Measurements from ENCODE around the gene P2RY8.
A peak's percentile ranks its signal among the peaks of the same experiment; 100 is the strongest.
"Not testable (repeated sequence)": the region's sequence is repeated elsewhere in the genome, so short reads cannot be mapped to it uniquely, and the experiment has no call there.

Gene P2RY8, protein sequence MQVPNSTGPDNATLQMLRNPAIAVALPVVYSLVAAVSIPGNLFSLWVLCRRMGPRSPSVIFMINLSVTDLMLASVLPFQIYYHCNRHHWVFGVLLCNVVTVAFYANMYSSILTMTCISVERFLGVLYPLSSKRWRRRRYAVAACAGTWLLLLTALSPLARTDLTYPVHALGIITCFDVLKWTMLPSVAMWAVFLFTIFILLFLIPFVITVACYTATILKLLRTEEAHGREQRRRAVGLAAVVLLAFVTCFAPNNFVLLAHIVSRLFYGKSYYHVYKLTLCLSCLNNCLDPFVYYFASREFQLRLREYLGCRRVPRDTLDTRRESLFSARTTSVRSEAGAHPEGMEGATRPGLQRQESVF

GRCh38 chrX:1537031-1537715, at the start of gene P2RY8:
P2RY8 (minus strand) TSS chrX:1537185; CDS start chrX:1466558, 70,627 bp downstream.
- DNase-seq, result peak; percentile 1

- DNase-seq, result no peak
These were observed 47.4 kb upstream of the P2RY8 start for GRCh38 chrX:1584237-1585011.

- DNase-seq, result peak; percentile 6
These were observed 45.9 kb upstream of the P2RY8 start for GRCh38 chrX:1582686-1583437.

GRCh38 chrX:1581132-1581531, 44.1 kb upstream of the P2RY8 start:
- DNase-seq, result peak; percentile 18

- DNase-seq, result no peak
These were observed 41.7 kb upstream of the P2RY8 start for GRCh38 chrX:1578511-1579173.

- no peak for DNase-seq
These were observed 40.9 kb upstream of the P2RY8 start for GRCh38 chrX:1577845-1578244.

DNA sequence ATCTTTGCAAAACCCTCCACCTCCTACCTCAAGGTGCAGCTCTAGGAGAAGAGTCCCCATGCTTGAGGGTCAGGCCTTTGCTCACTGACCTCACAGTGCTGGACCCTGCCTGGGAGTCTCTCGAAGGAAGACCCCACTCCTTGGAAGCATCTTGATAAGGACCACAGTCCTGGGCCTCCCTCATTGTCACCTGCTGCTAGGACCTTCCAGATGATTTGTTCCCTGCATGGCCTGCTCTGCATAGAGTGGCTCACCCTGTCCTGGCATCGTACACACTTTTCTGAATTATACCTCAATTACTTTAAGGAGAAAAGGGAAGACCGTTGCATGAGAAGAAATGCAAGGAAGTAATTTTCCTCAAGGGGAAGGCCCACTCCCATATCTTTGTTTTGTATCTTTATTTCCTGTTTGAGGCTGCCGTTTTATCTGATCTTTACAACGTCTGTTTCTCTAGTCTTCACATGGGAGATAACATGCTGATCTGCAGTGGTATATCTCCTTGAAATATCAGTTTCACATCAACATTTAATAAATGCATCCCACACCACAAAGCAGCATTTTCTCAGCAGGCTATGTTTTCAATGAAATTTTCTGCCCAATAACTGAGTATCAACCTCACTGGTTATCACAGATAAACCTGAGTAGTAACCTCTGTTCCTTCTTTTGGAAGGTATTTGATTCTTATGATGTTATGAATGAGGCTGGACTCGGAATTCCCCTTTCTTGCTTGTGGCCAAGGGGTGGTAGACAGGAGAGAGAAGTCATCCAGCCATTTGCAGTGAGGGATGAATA, 39.4 kb upstream of the P2RY8 start:
- no peak for DNase-seq

DNA sequence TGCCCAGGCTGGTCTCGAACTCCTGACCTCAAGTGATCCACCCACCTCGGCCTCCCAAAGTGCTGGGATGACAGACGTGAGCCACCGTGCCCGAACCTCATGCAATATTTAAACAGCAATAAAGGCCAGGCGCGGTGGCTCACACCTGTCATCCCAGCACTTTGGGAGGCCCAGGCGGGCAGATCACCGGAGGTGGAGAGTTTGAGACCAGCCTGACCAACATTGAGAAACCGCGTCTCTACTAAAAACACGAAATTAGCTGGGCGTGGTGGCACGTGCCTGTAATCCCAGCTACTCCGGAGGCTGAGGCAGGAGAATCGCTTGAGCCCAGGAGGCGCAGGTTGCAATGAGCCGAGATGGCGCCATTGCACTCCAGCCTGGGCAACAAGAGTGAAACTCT, 37.2 kb upstream of the P2RY8 start:
- DNase-seq, result not testable (repeated sequence)

- DNase-seq, result no peak
These were observed 28.0 kb upstream of the P2RY8 start for GRCh38 chrX:1564750-1565683.

- DNase-seq, result not testable (repeated sequence)
These were observed 27.1 kb upstream of the P2RY8 start for GRCh38 chrX:1564077-1564476.

DNA sequence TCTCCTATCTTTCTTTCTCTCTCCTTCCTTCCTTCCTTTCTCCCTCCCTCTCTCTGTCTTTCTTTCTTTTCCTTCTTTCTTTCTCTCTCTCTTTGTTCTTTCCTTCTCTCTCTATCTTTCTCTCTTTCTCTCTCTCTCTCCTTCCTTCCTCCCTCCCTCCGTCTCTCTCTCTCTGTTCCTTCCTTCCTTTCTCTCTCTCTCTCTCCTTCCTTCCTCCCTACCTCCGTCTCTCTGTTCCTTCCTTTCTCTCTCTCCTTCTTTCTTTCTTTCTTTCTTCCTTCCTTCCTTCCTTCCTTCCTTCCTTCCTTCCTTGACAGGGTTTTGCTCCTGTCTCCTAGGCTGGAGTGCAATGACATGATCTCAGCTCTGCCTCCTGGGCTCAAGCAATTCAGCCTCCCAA, 24.2 kb upstream of the P2RY8 start:
- no peak for DNase-seq

DNA sequence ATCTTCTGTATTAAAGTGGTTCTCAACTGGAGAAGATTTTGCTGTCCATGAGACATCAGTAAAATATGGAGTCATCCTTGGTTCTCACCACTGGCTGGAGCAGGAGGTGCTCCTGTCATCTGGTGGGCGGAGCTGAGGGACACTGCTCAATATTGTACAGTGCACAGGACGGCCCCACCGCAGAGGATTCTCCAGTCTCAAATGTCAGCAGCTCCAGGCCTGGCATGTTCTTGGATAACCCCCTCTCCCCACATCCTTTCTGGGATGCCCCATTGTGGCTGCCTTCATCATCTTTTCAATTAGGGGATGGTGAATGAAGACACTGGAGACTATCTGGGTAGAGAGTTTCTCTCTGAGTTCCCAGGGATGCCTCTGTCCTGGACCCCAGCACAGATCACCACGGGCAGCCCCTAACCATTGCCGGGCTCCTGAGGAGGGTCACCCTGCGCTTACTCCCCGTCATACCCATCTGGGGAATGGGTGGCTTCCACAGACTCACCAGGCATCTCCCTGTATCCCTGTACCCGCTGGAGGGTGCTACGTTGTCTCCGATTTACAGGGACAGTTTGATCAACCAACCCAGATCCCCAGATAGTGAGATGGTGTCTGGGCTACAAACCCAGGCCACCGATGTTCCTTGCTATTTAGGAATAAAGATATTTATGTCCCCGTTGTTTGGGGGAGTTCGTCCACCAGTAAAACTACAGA, 21.9 kb upstream of the P2RY8 start:
- no peak for DNase-seq

- not testable (repeated sequence) for DNase-seq
These were observed 20.5 kb upstream of the P2RY8 start for GRCh38 chrX:1557442-1557841.

DNA sequence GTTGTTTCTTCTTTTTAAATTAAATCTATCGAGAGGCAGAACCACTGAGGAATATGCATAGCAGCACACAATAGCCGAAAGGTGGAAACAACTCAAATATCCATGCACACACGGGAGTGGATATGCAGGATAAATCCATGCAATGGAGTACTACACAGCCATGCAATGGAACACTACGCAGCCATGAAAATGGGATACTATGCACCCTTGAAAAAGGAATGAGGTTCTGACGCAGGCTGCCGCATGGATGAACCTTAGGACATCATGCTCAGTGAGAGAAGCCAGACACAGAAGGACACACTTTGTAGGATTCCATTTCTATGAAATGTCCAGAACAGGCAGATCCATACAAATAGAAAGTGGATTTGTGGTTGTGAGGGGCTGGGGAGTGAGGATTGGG, 18.4 kb upstream of the P2RY8 start:
- DNase-seq, result no peak

DNA sequence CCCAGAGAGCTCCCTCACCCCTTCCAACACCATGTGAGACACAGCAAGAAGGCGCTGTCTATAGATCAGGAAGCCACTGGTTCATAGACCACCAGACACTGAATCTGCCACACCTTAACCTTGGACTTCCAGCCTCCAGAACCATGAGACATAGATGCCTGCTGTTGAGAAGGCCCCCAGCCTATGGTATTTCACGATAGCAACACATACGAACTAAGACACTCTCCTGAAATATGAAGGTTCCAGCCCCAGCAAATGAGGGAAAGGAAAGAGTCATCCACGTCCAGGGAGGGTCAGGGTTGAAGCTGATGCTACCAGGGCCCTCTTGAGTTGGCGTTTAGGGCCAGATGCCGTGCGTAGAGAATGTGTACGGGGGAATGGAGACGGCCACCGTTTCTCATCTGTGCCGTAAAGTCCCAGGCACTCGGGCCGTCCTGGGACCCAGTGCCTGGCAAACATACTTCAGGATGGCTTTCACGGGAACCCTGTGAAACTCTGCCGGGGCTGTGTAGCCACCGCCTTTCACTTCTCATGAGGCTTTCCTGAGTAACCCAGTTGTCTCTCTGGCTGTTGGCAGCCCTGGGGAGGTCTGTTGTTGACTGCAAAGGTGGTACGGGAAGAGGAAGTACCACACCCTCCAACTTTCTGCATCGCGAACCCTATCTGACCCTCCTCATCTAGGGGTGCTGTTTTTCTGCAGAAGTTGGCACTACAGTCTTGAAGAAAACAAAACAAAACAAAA, 17.7 kb upstream of the P2RY8 start:
- no peak for DNase-seq

GRCh38 chrX:1551959-1552546, 15.1 kb upstream of the P2RY8 start:
- no peak for DNase-seq

GRCh38 chrX:1546691-1547251, 9.8 kb upstream of the P2RY8 start:
- DNase-seq, result no peak

- DNase-seq, result no peak
These were observed 8.9 kb upstream of the P2RY8 start for GRCh38 chrX:1545776-1546408.

All from fibroblast of upper back skin (primary cell).